ENCODE measurements around the gene WDR5. TPM values are rescaled to one million over a fixed set of nuclear protein-coding genes. Genes with fewer than 3 reads are reported as not detected.

Gene WDR5
- total RNA-seq, 1 donor from 2014 or later, result 46.8 TPM

GRCh38 chr9:134144801-134145200, 8.9 kb downstream of the WDR5 start:
- H3K27ac Mint-ChIP-seq, result no peak overlapping the region
- peaks cover 38% of the 10 kb centered on the region for H3K36me3 Mint-ChIP-seq (ENCODE audit: insufficient read depth)
- no peak overlapping the region for H3K4me3 Mint-ChIP-seq (ENCODE audit: low read depth)
- no peak for DNase-seq (ENCODE audit: low spot score, unreplicated experiment)
- TF ChIP-seq CTCF (IDR thresholded peaks at IDR 0.05; ENCODE audit: unreplicated experiment), result no peak
- H3K4me1 Mint-ChIP-seq (ENCODE audit: low read depth), result peaks cover 3% of the 10 kb centered on the region
- no peaks in the 10 kb centered on the region for H3K27me3 Mint-ChIP-seq
- no peaks in the 10 kb centered on the region for H3K9me3 Mint-ChIP-seq (ENCODE audit: low read depth)

- Mint-ChIP-seq H3K27ac (no peak overlapping the region), H3K9me3 (ENCODE audit: low read depth) (no peaks in the 10 kb centered on the region), H3K36me3 (ENCODE audit: insufficient read depth) (peaks cover 38% of the 10 kb centered on the region), H3K27me3 (no peaks in the 10 kb centered on the region), H3K4me3 (ENCODE audit: low read depth) (no peak overlapping the region), H3K4me1 (ENCODE audit: low read depth) (peaks cover 6% of the 10 kb centered on the region)
- no peak for TF ChIP-seq CTCF (IDR thresholded peaks at IDR 0.05; ENCODE audit: unreplicated experiment)
- DNase-seq (ENCODE audit: low spot score, unreplicated experiment), result no peak
Observed at GRCh38 chr9:134145262-134145661, 9.4 kb downstream of the WDR5 start.

GRCh38 chr9:134146774-134147493, 11.1 kb downstream of the WDR5 start:
- Mint-ChIP-seq H3K4me1 (ENCODE audit: low read depth) (peaks cover 6% of the 10 kb centered on the region), H3K27me3 (no peaks in the 10 kb centered on the region), H3K36me3 (ENCODE audit: insufficient read depth) (peaks cover 34% of the 10 kb centered on the region), H3K9me3 (ENCODE audit: low read depth) (no peaks in the 10 kb centered on the region), H3K4me3 (ENCODE audit: low read depth) (no peak overlapping the region), H3K27ac (no peak overlapping the region)
- no peak for DNase-seq (ENCODE audit: low spot score, unreplicated experiment)
- TF ChIP-seq CTCF (IDR thresholded peaks at IDR 0.05; ENCODE audit: unreplicated experiment), result no peak

GRCh38 chr9:134149380-134149779, 13.5 kb downstream of the WDR5 start:
- no peaks in the 10 kb centered on the region for H3K9me3 Mint-ChIP-seq (ENCODE audit: low read depth)
- no peak overlapping the region for H3K27ac Mint-ChIP-seq
- H3K36me3 Mint-ChIP-seq (ENCODE audit: insufficient read depth), result peaks cover 24% of the 10 kb centered on the region
- H3K4me3 Mint-ChIP-seq (ENCODE audit: low read depth), result no peak overlapping the region
- no peak for TF ChIP-seq CTCF (IDR thresholded peaks at IDR 0.05; ENCODE audit: unreplicated experiment)
- DNase-seq (ENCODE audit: low spot score, unreplicated experiment), result no peak
- H3K27me3 Mint-ChIP-seq, result no peaks in the 10 kb centered on the region
- peaks cover 6% of the 10 kb centered on the region for H3K4me1 Mint-ChIP-seq (ENCODE audit: low read depth)

GRCh38 chr9:134150557-134151214, 14.8 kb downstream of the WDR5 start:
- no peaks in the 10 kb centered on the region for H3K9me3 Mint-ChIP-seq (ENCODE audit: low read depth)
- H3K36me3 Mint-ChIP-seq (ENCODE audit: insufficient read depth), result peaks cover 23% of the 10 kb centered on the region
- H3K4me1 Mint-ChIP-seq (ENCODE audit: low read depth), result peaks cover 6% of the 10 kb centered on the region
- TF ChIP-seq CTCF (IDR thresholded peaks at IDR 0.05; ENCODE audit: unreplicated experiment), result no peak
- DNase-seq (ENCODE audit: low spot score, unreplicated experiment), result no peak
- no peak overlapping the region for H3K4me3 Mint-ChIP-seq (ENCODE audit: low read depth)
- no peaks in the 10 kb centered on the region for H3K27me3 Mint-ChIP-seq
- peak overlapping the region; percentile 2 for H3K27ac Mint-ChIP-seq

Data from progenitor cell of endocrine pancreas (in vitro differentiated cells).